Ovary (tissue), 3 donors: ENCODE data around the gene SIL1.

Source experiments
- CTCF ChIP-seq, 3 donors: fragments of 450-650 bp in 2 of 3; fragments of 200-600 bp in 1 of 3; IDR thresholded peaks; one replicate each; pipeline versions ENCODE4 v1.5.1 to v1.8.0; 2016 to 2022; ENCODE audit warnings: antibody characterized with exemption in 3 of 3, mild to moderate bottlenecking in 1 of 3
- POLR2A ChIP-seq: fragments of 450-650 bp; IDR thresholded peaks from one replicate; pipeline ENCODE4 v1.6.1; 2017; ENCODE audit warnings: antibody characterized with exemption, mild to moderate bottlenecking, moderate library complexity
- donor health status: DM: no; HTN: no; CAD: no.

- TF ChIP-seq CTCF (IDR thresholded peaks at IDR 0.05): no peak
- no peak for TF ChIP-seq POLR2A
Observed at GRCh38 chr5:139019880-139020279, 178.3 kb downstream of the SIL1 start.
